Measurements from ENCODE around the gene ANKRD10.

Gene ANKRD10

DNA sequence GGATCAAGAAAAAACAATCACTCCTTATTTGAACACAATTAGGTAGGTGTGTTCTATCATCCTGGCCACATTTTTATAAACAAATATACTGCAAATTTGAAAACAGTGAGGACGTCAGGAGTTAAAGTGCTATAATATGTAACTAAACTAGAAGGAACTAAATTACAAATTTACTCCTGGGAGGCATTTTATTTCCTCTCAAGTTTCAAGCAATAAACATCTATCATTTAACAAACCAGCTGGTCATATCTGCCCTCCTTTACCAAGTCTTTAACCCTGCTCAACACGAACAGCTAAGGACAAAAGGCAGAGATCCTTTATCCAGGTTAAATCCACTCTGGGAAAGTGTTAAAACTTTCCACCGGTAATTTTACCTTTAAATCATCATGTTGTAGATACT, 26.5 kb downstream of the ANKRD10 start:
- Mint-ChIP-seq H3K27me3 (no peaks in the 10 kb centered on the region), H3K9me3 (no peaks in the 10 kb centered on the region), H3K27ac (no peak overlapping the region), H3K36me3 (ENCODE audit: low read depth) (peaks cover 14% of the 10 kb centered on the region), H3K4me3 (no peak overlapping the region), H3K4me1 (peaks cover 8% of the 10 kb centered on the region)
- DNase-seq (no peak), ATAC-seq (no peak)

DNA sequence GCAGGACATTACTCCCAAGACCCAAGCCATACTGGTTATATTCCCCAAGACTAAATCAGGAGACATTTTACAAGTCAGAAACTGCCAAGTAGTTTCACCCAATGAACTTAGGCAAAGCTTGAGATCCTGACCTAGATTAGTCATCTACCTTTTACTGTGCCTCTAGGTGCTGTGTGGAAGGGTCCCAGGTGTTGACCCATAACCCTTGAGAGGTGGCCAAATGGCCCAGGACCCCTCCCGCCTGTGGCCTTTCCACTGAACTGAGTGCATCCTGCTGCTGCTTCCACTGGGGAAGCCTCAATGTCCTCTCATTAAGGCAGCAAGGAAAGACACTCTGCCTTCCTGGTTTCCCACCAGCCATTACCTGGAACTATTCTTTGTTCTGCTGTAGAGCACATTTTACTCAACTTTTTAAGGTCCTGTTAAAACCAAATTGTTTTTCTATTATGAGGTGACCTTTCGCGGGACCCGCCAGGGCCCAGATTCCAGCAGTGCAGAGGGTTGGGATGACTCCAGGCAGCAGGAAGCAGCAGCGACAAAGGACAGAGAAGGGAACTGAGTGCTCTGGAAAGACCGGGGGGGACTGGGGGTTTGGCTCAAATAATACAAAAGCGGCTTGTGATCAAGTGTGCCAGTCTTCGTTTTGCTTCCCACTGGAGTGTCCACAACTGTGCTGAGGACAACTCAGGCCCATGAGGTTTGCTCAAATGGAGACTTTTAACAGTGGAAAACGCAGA, 27.1 kb downstream of the ANKRD10 start:
- H3K36me3 Mint-ChIP-seq (ENCODE audit: low read depth) = peaks cover 9% of the 10 kb centered on the region
- H3K27ac Mint-ChIP-seq = no peak overlapping the region
- no peaks in the 10 kb centered on the region for H3K9me3 Mint-ChIP-seq
- no peaks in the 10 kb centered on the region for H3K27me3 Mint-ChIP-seq
- no peak overlapping the region for H3K4me3 Mint-ChIP-seq
- H3K4me1 Mint-ChIP-seq = peaks cover 11% of the 10 kb centered on the region
- DNase-seq (no peak), ATAC-seq (no peak)

DNA sequence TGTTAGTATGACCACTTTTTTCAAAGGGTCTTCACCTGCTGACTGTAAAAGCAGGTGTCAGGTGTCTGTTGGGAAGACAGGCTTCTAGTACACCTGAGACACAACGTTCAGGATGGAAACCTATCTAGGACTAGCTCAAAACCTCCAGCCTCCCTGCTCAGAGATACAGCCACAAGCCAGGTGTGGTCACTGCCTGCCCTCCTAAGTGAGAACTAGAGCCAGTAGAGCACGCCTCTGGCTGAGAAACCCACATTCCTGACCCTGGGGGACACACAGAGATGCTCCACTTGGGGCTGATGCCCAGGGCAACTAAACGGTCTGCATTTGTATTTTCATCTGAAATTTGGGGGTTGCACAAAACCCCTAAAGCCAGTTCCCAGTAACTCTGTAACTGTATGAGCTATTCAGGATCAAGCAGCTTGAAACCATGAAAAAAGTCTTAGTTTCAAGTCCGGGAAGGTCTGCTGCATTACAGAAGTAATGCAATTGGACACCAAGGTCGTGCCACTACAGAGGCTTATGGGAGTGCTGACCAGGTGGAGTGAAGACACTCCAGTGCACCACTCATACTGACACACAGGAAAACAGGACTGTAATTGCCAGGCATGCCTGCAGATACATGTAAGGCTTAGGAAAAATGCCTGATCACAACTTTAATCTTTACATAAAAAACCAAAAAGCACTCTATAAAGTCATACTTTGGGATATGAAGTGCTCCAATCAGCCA, 27.8 kb downstream of the ANKRD10 start:
- DNase-seq (no peak), ATAC-seq (no peak)
- H3K4me3 Mint-ChIP-seq = no peak overlapping the region
- H3K36me3 Mint-ChIP-seq (ENCODE audit: low read depth) = peaks cover 4% of the 10 kb centered on the region
- no peaks in the 10 kb centered on the region for H3K9me3 Mint-ChIP-seq
- peaks cover 11% of the 10 kb centered on the region for H3K4me1 Mint-ChIP-seq
- H3K27ac Mint-ChIP-seq = no peak overlapping the region
- no peaks in the 10 kb centered on the region for H3K27me3 Mint-ChIP-seq

DNA sequence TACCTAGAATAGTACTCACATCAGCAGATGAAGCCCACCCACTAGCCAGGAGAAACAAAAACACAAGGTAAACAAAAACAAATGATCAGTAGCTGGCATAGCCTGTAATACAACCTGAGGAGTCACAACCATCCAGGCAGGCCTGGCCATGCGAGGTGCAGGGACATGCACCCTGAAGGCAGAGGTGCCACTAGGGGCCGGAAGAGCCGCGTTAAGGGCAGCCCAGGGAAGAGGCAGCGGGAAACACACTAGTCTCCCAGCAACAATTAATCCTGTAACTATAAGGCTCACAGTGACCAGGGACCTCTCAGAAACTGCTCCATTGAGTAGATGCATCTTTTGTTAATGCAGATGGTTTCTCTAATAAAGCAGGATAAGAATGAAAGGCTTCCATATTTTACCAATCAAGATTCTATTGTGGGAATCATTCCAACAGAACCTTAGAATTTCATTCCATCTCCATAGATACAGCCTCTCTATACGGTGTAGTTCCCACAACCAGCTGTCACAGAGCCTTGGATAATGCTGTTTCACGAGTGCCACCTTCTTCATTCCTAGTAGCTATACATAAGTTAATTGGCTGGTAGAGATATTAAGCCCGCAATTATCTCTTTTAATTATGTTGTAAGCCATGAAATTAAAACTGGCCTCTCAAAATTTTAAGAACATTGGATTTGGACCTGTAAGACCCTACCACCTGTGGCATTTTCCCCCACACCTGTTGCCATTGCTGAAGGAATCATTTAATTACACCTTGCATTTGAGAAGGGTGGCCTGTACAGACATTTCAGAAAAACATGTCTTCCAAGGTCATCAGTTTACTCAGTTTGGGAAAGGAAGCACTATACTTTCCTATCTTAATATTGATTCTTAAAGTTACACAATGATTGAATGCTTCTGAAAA, 28.7 kb downstream of the ANKRD10 start:
- DNase-seq (no peak), ATAC-seq (no peak)
- H3K4me3 Mint-ChIP-seq = no peak overlapping the region
- peaks cover 6% of the 10 kb centered on the region for H3K36me3 Mint-ChIP-seq (ENCODE audit: low read depth)
- H3K27me3 Mint-ChIP-seq = no peaks in the 10 kb centered on the region
- no peak overlapping the region for H3K27ac Mint-ChIP-seq
- H3K4me1 Mint-ChIP-seq = peaks cover 11% of the 10 kb centered on the region
- no peaks in the 10 kb centered on the region for H3K9me3 Mint-ChIP-seq

DNA sequence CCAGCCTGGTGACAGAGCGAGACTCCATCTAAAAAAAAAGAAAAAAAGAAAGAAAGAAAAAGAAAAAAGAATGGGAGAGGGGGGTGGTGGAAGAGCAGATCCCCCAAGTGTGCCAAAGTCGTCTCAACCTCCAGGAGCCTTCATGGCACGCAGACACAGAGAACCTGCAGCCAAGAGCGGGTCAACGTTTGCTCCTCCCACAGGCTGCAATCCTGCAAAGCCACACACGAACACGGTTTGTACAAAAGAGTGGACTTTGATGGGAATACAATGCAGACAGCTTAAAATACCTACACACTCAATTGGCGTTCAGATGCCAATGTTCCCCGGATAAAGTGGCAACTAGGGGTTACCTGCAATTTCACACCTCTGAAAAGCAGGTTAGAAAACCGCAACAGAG, 29.4 kb downstream of the ANKRD10 start:
- DNase-seq (no peak), ATAC-seq (no peak)
- H3K27ac Mint-ChIP-seq = no peak overlapping the region
- H3K36me3 Mint-ChIP-seq (ENCODE audit: low read depth) = peaks cover 4% of the 10 kb centered on the region
- peaks cover 11% of the 10 kb centered on the region for H3K4me1 Mint-ChIP-seq
- no peak overlapping the region for H3K4me3 Mint-ChIP-seq
- H3K9me3 Mint-ChIP-seq = no peaks in the 10 kb centered on the region
- H3K27me3 Mint-ChIP-seq = no peaks in the 10 kb centered on the region

DNA sequence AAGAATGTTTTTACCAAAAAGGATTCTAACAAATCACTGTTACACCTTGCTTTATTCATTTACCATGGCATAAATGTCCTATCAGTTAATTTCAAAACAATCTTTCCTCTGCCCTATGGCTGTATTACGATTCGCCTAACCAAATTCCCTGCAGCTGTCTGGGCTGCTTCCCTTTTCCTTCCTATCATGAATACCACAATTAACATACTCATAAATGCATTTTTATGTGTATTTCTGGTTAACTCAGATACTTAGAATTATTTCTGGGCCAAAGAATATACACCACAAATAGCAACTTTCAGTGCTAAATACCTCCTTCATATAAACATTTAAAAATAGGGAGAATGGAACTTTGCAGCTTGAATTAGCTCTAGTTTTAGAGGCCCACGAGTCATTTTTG, 30.4 kb downstream of the ANKRD10 start:
- ATAC-seq = no peak

DNA sequence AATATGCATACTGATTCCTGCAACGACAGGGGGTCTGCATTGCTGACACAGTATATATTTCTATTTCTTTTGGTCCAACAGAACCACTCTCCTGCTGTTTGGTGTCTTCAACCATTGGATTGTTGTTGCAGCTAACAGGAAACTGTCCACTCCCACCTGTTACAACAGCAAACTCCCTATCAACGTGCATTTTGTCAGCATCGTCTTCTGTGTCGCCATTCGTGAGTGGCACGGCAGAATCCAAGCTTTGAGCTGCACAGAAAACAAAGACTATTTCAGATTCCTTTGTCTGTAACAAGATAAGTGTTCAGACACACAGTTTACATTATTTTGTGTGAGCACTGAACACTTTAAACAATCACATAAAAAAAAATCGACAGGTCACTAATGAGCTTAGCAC, 31.3 kb downstream of the ANKRD10 start:
- H3K9me3 Mint-ChIP-seq = no peaks in the 10 kb centered on the region
- H3K27ac Mint-ChIP-seq = no peak overlapping the region
- no peak overlapping the region for H3K4me3 Mint-ChIP-seq
- DNase-seq (no peak), ATAC-seq (no peak)
- H3K4me1 Mint-ChIP-seq = peaks cover 11% of the 10 kb centered on the region
- H3K36me3 Mint-ChIP-seq (ENCODE audit: low read depth) = peaks cover 2% of the 10 kb centered on the region
- no peaks in the 10 kb centered on the region for H3K27me3 Mint-ChIP-seq

More for the DNA sequence above, 30.4 kb downstream of the ANKRD10 start:
- H3K27me3 Mint-ChIP-seq = no peaks in the 10 kb centered on the region
- DNase-seq = no peak
- H3K36me3 Mint-ChIP-seq (ENCODE audit: low read depth) = peaks cover 4% of the 10 kb centered on the region
- no peak overlapping the region for H3K4me3 Mint-ChIP-seq
- no peak overlapping the region for H3K27ac Mint-ChIP-seq
- H3K4me1 Mint-ChIP-seq = peaks cover 11% of the 10 kb centered on the region
- no peaks in the 10 kb centered on the region for H3K9me3 Mint-ChIP-seq

DNA sequence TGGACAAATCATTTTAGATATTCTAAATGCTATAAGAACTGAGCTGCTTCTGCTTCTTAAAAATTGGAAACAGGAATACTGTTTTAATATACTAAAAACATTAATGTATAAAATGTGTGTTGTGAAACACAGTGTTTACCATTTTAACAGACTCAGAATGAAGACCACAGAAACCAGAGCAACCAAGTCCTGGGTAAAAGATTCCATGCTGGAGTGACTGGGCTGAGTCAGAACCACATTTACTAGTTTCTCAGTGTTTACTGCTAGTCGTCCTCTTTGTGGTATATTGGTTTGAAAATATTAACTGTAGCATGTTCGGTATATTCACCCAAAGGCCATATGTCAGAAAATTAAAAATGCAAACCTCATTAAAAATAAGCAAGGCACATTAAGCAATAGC, 31.9 kb downstream of the ANKRD10 start:
- Mint-ChIP-seq H3K27ac (no peak overlapping the region), H3K4me1 (peaks cover 11% of the 10 kb centered on the region)
- DNase-seq = no peak

DNA sequence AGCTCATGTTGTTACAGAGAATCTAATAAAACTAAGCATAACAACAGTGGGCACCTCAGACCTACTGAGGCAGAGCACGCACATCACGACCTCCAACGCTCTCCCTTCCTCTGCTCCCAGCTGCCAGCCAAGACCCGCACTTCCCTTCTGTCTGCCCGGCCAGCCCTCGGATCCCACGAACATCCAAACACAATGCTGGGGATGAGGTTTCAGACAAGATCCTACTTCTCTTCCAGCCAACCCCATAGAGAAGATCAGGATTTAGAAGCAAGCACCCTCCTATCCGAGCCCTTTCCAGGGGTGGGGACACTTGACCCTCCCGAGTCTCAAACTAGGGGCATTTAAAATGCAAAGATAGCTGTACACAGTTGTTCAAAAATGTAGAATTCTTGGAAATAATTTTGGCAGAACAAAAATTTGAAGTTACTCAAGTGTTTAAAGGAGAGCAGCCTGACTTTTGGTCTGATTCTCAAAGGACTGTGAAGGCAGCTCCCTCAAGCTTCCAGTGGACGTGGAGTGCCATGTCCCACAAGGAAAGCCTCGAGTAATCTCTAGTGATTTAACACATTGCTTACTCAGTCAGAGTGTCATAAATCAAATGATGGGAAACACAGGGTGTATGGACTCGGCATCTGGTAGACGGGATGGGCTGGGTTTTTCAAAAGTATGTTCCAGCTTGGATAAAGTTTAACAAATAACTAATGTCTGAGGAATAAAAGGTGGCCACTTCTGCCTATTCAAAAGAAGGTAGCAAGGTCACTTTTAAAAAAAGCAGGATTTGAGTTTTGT, 32.8 kb downstream of the ANKRD10 start:
- no peaks in the 10 kb centered on the region for H3K27me3 Mint-ChIP-seq
- DNase-seq (no peak), ATAC-seq (no peak)
- peaks cover 2% of the 10 kb centered on the region for H3K36me3 Mint-ChIP-seq (ENCODE audit: low read depth)
- H3K4me1 Mint-ChIP-seq = peaks cover 11% of the 10 kb centered on the region
- peak overlapping the region; percentile 19 for H3K27ac Mint-ChIP-seq
- H3K9me3 Mint-ChIP-seq = no peaks in the 10 kb centered on the region
- H3K4me3 Mint-ChIP-seq = no peak overlapping the region

More for the DNA sequence above, 31.9 kb downstream of the ANKRD10 start:
- Mint-ChIP-seq H3K36me3 (ENCODE audit: low read depth) (peaks cover 2% of the 10 kb centered on the region), H3K9me3 (no peaks in the 10 kb centered on the region), H3K27me3 (no peaks in the 10 kb centered on the region), H3K4me3 (no peak overlapping the region)
- ATAC-seq = peak; percentile 68

DNA sequence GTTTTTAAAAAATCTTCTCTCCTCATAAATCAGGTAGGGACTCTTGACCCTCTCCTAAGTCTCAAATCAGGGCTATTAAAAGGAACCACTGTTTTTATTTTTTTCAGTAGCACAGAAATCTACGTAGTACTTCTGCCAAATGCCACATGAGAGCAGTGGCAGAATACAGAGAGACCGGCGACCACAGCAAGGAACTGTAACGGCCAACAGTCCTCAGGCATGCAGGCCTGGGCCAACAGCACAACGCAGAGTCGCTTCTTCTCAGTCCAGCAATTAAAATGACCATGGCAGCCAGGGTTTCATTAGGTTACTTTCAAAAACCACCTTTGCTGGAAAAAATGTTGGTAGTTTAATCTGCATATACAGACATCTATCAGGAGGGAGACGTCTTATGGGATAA, 34.2 kb downstream of the ANKRD10 start:
- Mint-ChIP-seq H3K4me1 (peaks cover 11% of the 10 kb centered on the region), H3K4me3 (no peak overlapping the region), H3K27me3 (no peaks in the 10 kb centered on the region), H3K27ac (no peak overlapping the region), H3K36me3 (ENCODE audit: low read depth) (peaks cover 2% of the 10 kb centered on the region), H3K9me3 (no peaks in the 10 kb centered on the region)
- no peak for ATAC-seq
- no peak for DNase-seq

DNA sequence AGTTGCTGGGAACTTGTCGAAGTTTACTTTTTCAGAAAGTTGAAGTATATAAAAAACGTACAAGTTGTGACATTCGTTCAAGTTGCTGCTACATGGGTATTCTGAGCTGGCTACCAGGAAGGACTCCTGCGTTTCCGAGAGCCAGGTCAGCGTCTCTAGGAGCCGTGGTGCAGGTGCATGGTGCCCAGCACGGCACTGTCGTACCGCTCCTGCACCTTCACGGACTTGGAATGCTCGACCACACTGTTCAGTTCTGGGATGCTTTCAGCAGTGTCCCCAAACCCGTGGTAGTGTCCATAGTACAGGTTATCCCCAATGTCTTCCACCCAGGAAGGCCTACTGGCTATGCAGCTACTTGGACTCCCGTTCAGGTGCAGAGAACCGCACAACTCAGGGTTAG, 35.4 kb downstream of the ANKRD10 start:
- Mint-ChIP-seq H3K4me1 (peaks cover 13% of the 10 kb centered on the region), H3K4me3 (no peak overlapping the region), H3K36me3 (ENCODE audit: low read depth) (peaks cover 2% of the 10 kb centered on the region), H3K27me3 (peaks cover 3% of the 10 kb centered on the region), H3K27ac (no peak overlapping the region), H3K9me3 (no peaks in the 10 kb centered on the region)
- ATAC-seq (no peak), DNase-seq (no peak)

DNA sequence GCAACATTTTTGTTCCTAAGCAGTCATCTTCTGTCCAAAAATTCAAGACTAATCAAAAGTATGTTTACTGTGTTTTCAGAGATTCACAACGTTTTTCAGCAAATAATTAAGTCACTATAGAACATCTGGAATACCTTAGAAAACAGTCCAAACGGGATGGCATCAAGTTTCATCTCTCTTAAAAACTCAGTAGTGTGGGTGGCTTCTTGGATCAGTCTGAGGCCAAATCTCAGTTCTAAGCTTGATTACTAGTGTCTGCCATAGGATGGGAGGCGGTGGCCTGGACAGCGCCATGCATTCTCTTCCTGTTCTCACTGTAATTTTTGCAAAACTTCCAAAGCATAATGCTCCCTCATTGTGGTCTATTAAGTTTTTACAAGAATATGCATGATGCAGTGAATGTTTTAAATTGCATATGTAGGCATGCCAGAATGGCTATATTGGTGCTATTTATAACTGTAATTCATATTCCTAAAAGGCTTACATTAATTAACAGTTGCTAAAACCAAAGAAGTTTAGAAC, 37.1 kb downstream of the ANKRD10 start:
- Mint-ChIP-seq H3K4me1 (peaks cover 7% of the 10 kb centered on the region), H3K27me3 (peaks cover 5% of the 10 kb centered on the region), H3K9me3 (no peaks in the 10 kb centered on the region), H3K4me3 (no peak overlapping the region), H3K36me3 (ENCODE audit: low read depth) (peaks cover 2% of the 10 kb centered on the region), H3K27ac (no peak overlapping the region)
- DNase-seq (no peak), ATAC-seq (no peak)

DNA sequence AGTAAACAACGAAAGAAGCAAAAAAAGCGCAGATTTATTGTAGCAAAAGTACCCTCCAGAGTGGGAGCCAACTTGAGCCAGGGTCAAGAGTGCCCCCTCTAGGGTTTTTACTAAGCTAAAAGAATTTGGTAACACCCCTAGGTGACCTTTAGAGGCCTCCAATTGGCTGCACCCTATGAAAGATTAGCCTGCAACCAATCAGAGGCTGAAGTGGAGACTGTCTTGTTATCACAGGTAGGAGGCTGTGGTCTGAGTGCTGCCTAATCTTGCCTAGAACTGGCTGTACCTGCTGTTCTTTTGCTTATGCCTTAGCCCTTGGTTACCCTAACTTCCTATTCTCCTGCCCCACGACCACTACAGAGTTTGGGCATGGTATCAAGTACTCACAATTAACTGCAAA, 38.3 kb downstream of the ANKRD10 start:
- no peaks in the 10 kb centered on the region for H3K36me3 Mint-ChIP-seq (ENCODE audit: low read depth)
- H3K4me1 Mint-ChIP-seq = peaks cover 7% of the 10 kb centered on the region
- no peak for ATAC-seq
- peaks cover 5% of the 10 kb centered on the region for H3K27me3 Mint-ChIP-seq
- no peak for DNase-seq
- no peak overlapping the region for H3K4me3 Mint-ChIP-seq
- no peak overlapping the region for H3K27ac Mint-ChIP-seq
- H3K9me3 Mint-ChIP-seq = no peaks in the 10 kb centered on the region

DNA sequence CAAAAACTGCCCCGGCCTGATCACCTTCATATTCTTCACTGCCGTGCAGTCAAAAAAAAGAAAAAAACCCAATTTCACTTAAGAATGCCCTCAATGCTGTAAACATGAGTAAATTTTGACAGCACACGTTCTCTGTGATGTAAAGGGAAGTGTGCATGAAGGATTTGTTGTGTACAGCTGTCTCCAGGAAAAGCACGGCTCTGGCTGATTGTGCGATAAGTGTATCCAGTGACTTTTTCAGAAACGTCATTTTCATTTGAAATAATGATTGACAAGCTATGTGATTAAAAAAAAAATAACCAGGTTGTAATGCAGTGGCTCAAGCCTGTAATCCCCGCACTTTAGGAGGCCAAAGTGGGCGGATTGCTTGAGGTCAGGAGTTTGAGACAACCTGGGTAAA, 39.6 kb downstream of the ANKRD10 start:
- Mint-ChIP-seq H3K4me1 (peaks cover 10% of the 10 kb centered on the region), H3K27me3 (peaks cover 10% of the 10 kb centered on the region), H3K4me3 (peak overlapping the region; percentile 74), H3K36me3 (ENCODE audit: low read depth) (no peaks in the 10 kb centered on the region), H3K9me3 (no peaks in the 10 kb centered on the region), H3K27ac (no peak overlapping the region)
- no peak for DNase-seq
- no peak for ATAC-seq
